ENCODE results near the gene DNM3. TPM values are rescaled to one million over a fixed set of nuclear protein-coding genes. Genes with fewer than 3 reads are reported as not detected.
"Not testable (repeated sequence)": the region's sequence is repeated elsewhere in the genome, so short reads cannot be mapped to it uniquely, and the experiment has no call there.

Gene DNM3
- total and polyA plus RNA-seq, 2 donors (not counting 1 experiment from before 2014, with no cell fraction given), result 1.0 to 1.3 TPM

GRCh38 chr1:172024516-172024915, 183.2 kb downstream of the DNM3 start:
- Histone ChIP-seq H3K27me3 (replicated peaks in 1 of 4; ENCODE audit: control extremely low read depth in 1 of 4, control insufficient read depth in 3 of 4, insufficient read depth in 4 of 4, low read length in 3 of 4) (no peaks in the 10 kb centered on the region), H3K36me3 (replicated peaks in 1 of 2; ENCODE audit: control extremely low read depth in 1 of 2, control insufficient read depth in 1 of 2, extremely low read depth in 1 of 2, insufficient read depth in 2 of 2, low read length in 1 of 2) (no peaks in the 10 kb centered on the region), H4K20me1 (ENCODE audit: control insufficient read depth, insufficient read depth, low read length, poor library complexity, severe bottlenecking) (no peaks in the 10 kb centered on the region), H3K4me2 (replicated peaks; ENCODE audit: low read depth, low read length, poor library complexity, severe bottlenecking) (no peak overlapping the region), H3K9me3 (ENCODE audit: control extremely low read depth in 1 of 3, control insufficient read depth in 2 of 3, insufficient read depth in 1 of 3, low read length in 2 of 3) (no peaks in the 10 kb centered on the region), H3K4me1 (ENCODE audit: control insufficient read depth in 2 of 2, insufficient read depth in 2 of 2, low read length in 2 of 2) (no peaks in the 10 kb centered on the region), H3K9ac (ENCODE audit: low read length) (no peak overlapping the region), H3K4me3 (ENCODE audit: control extremely low read depth in 1 of 5, extremely low read depth in 1 of 5, insufficient read depth in 1 of 5, low read depth in 2 of 5, low read length in 4 of 5) (no peak overlapping the region), H2AFZ (ENCODE audit: insufficient read depth, low read depth, low read length, poor library complexity, severe bottlenecking) (no peak overlapping the region), H3K79me2 (ENCODE audit: control insufficient read depth, insufficient read depth, low read length) (no peaks in the 10 kb centered on the region), H3K27ac (ENCODE audit: low read length in 2 of 2) (no peak overlapping the region)
- H3K4me3 Mint-ChIP-seq, result no peak overlapping the region
- no peak for ATAC-seq (ENCODE audit: low read depth)
- CTCF ChIA-PET, result no interaction called here
- H3K4me1 Mint-ChIP-seq, result no peaks in the 10 kb centered on the region
- 94% methylated on average over 5 of the region's 5 CpGs for WGBS (ENCODE audit: insufficient coverage)
- peaks cover 30% of the 10 kb centered on the region for H3K27me3 Mint-ChIP-seq
- POLR2A ChIA-PET, result no interaction called here
- TF ChIP-seq EZH2 (IDR thresholded peaks at IDR 0.05; ENCODE audit: borderline replicate concordance, insufficient read depth, low read depth, low read length, poor library complexity, severe bottlenecking), result no peak
- TF ChIP-seq CTCF (IDR thresholded peaks at IDR 0.05), result no peak
- intact Hi-C loops (cut with micrococcal nuclease), result no loop called here
- DNase-seq, result no peak
- H3K27ac Mint-ChIP-seq, result no peak overlapping the region
- no peaks in the 10 kb centered on the region for H3K9me3 Mint-ChIP-seq (ENCODE audit: insufficient read depth)

- POLR2A ChIA-PET; H4K20me1 ChIP-seq (ENCODE audit: control insufficient read depth, insufficient read depth, low read length, poor library complexity, severe bottlenecking); H3K4me3 ChIP-seq (ENCODE audit: control extremely low read depth in 1 of 5, extremely low read depth in 1 of 5, insufficient read depth in 1 of 5, low read depth in 2 of 5, low read length in 4 of 5); H3K9ac ChIP-seq (ENCODE audit: low read length); H3K4me1 Mint-ChIP-seq; H3K79me2 ChIP-seq (ENCODE audit: control insufficient read depth, insufficient read depth, low read length); H3K27me3 ChIP-seq (replicated peaks in 1 of 4; ENCODE audit: control extremely low read depth in 1 of 4, control insufficient read depth in 3 of 4, insufficient read depth in 4 of 4, low read length in 3 of 4); H3K27ac ChIP-seq (ENCODE audit: low read length in 2 of 2); H2AFZ ChIP-seq (ENCODE audit: insufficient read depth, low read depth, low read length, poor library complexity, severe bottlenecking); H3K27ac Mint-ChIP-seq; H3K4me3 Mint-ChIP-seq; DNase-seq; H3K4me1 ChIP-seq (ENCODE audit: control insufficient read depth in 2 of 2, insufficient read depth in 2 of 2, low read length in 2 of 2); ATAC-seq (ENCODE audit: low read depth); H3K36me3 ChIP-seq (replicated peaks in 1 of 2; ENCODE audit: control extremely low read depth in 1 of 2, control insufficient read depth in 1 of 2, extremely low read depth in 1 of 2, insufficient read depth in 2 of 2, low read length in 1 of 2); H3K9me3 ChIP-seq (ENCODE audit: control extremely low read depth in 1 of 3, control insufficient read depth in 2 of 3, insufficient read depth in 1 of 3, low read length in 2 of 3); H3K9me3 Mint-ChIP-seq (ENCODE audit: insufficient read depth); H3K4me2 ChIP-seq (replicated peaks; ENCODE audit: low read depth, low read length, poor library complexity, severe bottlenecking); intact Hi-C loops (cut with micrococcal nuclease): not testable (repeated sequence)
- peaks cover 24% of the 10 kb centered on the region for H3K27me3 Mint-ChIP-seq
- CTCF ChIA-PET, result interaction anchor here (0.5 kb wide), 1 partner anchor 370 kb away, joined by 3 read pairs; no protein-coding TSS in a partner anchor
- 87% methylated on average over 11 of the region's 13 CpGs for WGBS (ENCODE audit: insufficient coverage)
Observed at GRCh38 chr1:172024944-172025738, 183.8 kb downstream of the DNM3 start.
